Stimulated activated CD4-positive, alpha-beta T cell treated with anti-CD3 and anti-CD28 coated beads, Interleukin-12 subunit alpha, Interleukin-12 subunit beta, amount 100 ng/mL, for 48 hours (primary cell): ENCODE results near the gene CMBL.

ENCODE experiments used
- DNase-seq, 3 donors: peaks; one replicate each; pipeline ENCODE4 v3.0.0-alpha.2; 2020; ENCODE audit warnings: low read depth in 2 of 3, low spot score in 1 of 3

CMBL gene

GRCh38 chr5:10310066-10310779 lies 2.5 kb upstream of the CMBL start:
- no peak for DNase-seq

- DNase-seq, result no peak
Measured at GRCh38 chr5:10308844-10309243, 1.1 kb upstream of the CMBL start.

GRCh38 chr5:10306806-10307205 lies 896 bp downstream of the CMBL start:
- DNase-seq, result no peak

- no peak for DNase-seq
Measured at GRCh38 chr5:10306114-10306513, 1.6 kb downstream of the CMBL start.

- no peak for DNase-seq
Measured at GRCh38 chr5:10304932-10305331, 2.8 kb downstream of the CMBL start.

- no peak for DNase-seq
Measured at GRCh38 chr5:10303699-10304170, 4.0 kb downstream of the CMBL start.

- no peak for DNase-seq
Measured at GRCh38 chr5:10303201-10303600, 4.5 kb downstream of the CMBL start.

- no peak for DNase-seq
Measured at GRCh38 chr5:10301842-10302610, 5.7 kb downstream of the CMBL start.

- DNase-seq, result no peak
Measured at GRCh38 chr5:10301266-10301665, 6.4 kb downstream of the CMBL start.

- DNase-seq, result no peak
Measured at GRCh38 chr5:10300246-10300645, 7.5 kb downstream of the CMBL start.

GRCh38 chr5:10297646-10298204 lies 10.0 kb downstream of the CMBL start:
- DNase-seq, result no peak

- DNase-seq, result no peak
Measured at GRCh38 chr5:10295619-10296326, 11.9 kb downstream of the CMBL start.

- DNase-seq, result no peak
Measured at GRCh38 chr5:10293907-10294662, 13.6 kb downstream of the CMBL start.

- DNase-seq, result no peak
Measured at GRCh38 chr5:10291692-10292339, 15.9 kb downstream of the CMBL start.

GRCh38 chr5:10290438-10290837 lies 17.3 kb downstream of the CMBL start:
- DNase-seq, result no peak

- DNase-seq, result no peak
Measured at GRCh38 chr5:10289991-10290390, 17.7 kb downstream of the CMBL start.

GRCh38 chr5:10289353-10289752 lies 18.3 kb downstream of the CMBL start:
- DNase-seq, result no peak

- DNase-seq, result peak in 2 of 3 donors; percentile 20 to 24
Measured at GRCh38 chr5:10288592-10289219, 19.0 kb downstream of the CMBL start.

GRCh38 chr5:10286862-10287227 lies 20.9 kb downstream of the CMBL start:
- DNase-seq, result no peak
